Measurements from ENCODE around the gene TXNRD1. TPM values are rescaled to one million over a fixed set of nuclear protein-coding genes. Genes with fewer than 3 reads are reported as not detected.

Gene TXNRD1
- total RNA-seq, 1 donor from 2014 or later = 176 TPM

DNA sequence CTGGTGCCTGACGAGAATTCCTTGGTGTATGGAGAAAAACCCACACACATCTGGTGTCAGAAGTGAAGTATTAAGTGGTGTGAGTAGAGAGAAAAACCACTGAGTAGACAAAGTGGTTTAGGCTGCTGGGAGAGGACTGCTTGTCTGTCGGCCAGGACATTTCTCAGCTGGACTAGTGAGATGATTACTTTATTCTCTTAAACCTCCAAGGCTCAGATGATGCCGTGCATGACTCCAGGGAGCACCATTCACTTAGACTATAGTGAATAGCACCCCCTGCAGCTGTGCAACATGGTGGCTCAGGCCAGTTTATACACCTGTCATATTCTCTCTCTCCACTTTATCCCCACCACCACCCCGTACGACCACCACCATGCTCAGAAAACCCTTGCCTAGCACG, 49.1 kb upstream of the TXNRD1 start:
- Histone ChIP-seq H3K9ac (ENCODE audit: low read length) (no peak overlapping the region), H3K27me3 (ENCODE audit: insufficient read depth, low read length) (no peaks in the 10 kb centered on the region), H3K4me2 (ENCODE audit: low read length) (no peak overlapping the region), H3K4me1 (ENCODE audit: insufficient read depth, low read length) (no peaks in the 10 kb centered on the region), H3K36me3 (ENCODE audit: insufficient read depth, low read length) (no peaks in the 10 kb centered on the region), H3K27ac (ENCODE audit: low read depth, low read length) (no peak overlapping the region), H3K4me3 (ENCODE audit: insufficient read depth, low read depth, low read length) (no peak overlapping the region), H2AFZ (ENCODE audit: low read depth, low read length) (no peak overlapping the region), H3K9me3 (ENCODE audit: insufficient read depth, low read depth, low read length) (no peaks in the 10 kb centered on the region), H4K20me1 (ENCODE audit: insufficient read depth, low read length) (no peaks in the 10 kb centered on the region), H3K79me2 (ENCODE audit: insufficient read depth, low read length) (no peaks in the 10 kb centered on the region)
- no peak overlapping the region for H3K4me3 Mint-ChIP-seq (ENCODE audit: unreplicated experiment)
- peak; percentile 77 for DNase-seq (ENCODE audit: low read depth)
- TF ChIP-seq EZH2 (IDR thresholded peaks at IDR 0.05; ENCODE audit: insufficient read depth, low read length) = no peak
- TF ChIP-seq, protein P1, sequence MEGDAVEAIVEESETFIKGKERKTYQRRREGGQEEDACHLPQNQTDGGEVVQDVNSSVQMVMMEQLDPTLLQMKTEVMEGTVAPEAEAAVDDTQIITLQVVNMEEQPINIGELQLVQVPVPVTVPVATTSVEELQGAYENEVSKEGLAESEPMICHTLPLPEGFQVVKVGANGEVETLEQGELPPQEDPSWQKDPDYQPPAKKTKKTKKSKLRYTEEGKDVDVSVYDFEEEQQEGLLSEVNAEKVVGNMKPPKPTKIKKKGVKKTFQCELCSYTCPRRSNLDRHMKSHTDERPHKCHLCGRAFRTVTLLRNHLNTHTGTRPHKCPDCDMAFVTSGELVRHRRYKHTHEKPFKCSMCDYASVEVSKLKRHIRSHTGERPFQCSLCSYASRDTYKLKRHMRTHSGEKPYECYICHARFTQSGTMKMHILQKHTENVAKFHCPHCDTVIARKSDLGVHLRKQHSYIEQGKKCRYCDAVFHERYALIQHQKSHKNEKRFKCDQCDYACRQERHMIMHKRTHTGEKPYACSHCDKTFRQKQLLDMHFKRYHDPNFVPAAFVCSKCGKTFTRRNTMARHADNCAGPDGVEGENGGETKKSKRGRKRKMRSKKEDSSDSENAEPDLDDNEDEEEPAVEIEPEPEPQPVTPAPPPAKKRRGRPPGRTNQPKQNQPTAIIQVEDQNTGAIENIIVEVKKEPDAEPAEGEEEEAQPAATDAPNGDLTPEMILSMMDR (IDR thresholded peaks at IDR 0.05; ENCODE audit: insufficient read depth, low read depth, low read length) = no peak
- FAIRE-seq = no peak
- H3K27ac Mint-ChIP-seq (ENCODE audit: unreplicated experiment) = no peak overlapping the region
- H3K27me3 Mint-ChIP-seq (ENCODE audit: low read depth, unreplicated experiment) = no peaks in the 10 kb centered on the region
- H3K36me3 Mint-ChIP-seq (ENCODE audit: low read depth, unreplicated experiment) = no peaks in the 10 kb centered on the region
- H3K4me1 Mint-ChIP-seq (ENCODE audit: low read depth, unreplicated experiment) = no peaks in the 10 kb centered on the region
- H3K9me3 Mint-ChIP-seq (ENCODE audit: unreplicated experiment) = no peaks in the 10 kb centered on the region

DNA sequence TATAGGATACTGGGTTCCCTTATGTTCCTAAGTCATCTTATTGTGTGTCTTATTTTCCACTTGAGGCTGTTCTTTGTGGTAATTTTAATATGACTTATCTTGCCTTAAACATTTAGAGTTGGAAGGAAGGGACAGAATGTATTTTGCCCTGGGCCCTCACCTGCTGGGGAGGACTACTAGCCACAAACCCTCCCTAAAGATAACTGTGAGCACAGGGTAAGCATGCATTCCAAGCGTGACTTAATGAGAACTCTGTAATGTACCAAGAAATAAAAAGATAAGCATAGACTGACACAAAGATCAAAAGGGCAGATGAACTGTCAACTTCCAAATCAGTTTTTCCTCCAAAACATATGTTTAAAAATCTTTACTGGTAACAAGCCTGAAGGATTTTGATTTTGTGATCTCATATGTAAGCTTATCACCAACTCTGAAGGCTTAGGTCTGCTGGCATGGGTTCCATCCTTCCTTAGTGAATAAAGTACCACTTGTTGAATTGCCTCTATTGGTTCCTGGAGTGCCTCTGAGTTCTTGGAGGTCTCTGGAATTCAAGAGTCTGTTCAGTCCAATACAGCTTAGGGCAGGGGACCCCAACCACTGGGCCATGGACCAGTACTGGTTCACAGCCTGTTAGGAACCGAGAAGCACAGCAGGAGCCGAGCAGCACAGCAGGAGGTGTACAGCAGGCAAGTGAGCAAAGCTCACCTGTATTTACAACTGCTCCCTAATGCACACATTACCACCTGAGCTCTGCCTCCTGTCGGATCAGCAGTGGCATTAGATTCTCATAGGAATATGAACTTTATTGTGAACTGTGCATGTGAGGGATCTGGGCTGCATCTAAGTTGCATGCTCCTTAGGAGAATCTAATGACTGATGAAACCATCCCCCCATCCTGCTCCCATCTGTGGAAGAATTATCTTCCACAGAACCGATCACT, 47.8 kb upstream of the TXNRD1 start:
- Histone ChIP-seq H3K4me2 (ENCODE audit: low read length) (no peak overlapping the region), H3K9me3 (ENCODE audit: insufficient read depth, low read depth, low read length) (no peaks in the 10 kb centered on the region), H3K27ac (ENCODE audit: low read depth, low read length) (no peak overlapping the region), H3K79me2 (ENCODE audit: insufficient read depth, low read length) (no peaks in the 10 kb centered on the region), H2AFZ (ENCODE audit: low read depth, low read length) (no peak overlapping the region), H4K20me1 (ENCODE audit: insufficient read depth, low read length) (no peaks in the 10 kb centered on the region), H3K27me3 (ENCODE audit: insufficient read depth, low read length) (no peaks in the 10 kb centered on the region), H3K9ac (ENCODE audit: low read length) (no peak overlapping the region), H3K4me1 (ENCODE audit: insufficient read depth, low read length) (no peaks in the 10 kb centered on the region), H3K4me3 (ENCODE audit: insufficient read depth, low read depth, low read length) (no peak overlapping the region), H3K36me3 (ENCODE audit: insufficient read depth, low read length) (no peaks in the 10 kb centered on the region)
- Mint-ChIP-seq H3K27ac (ENCODE audit: unreplicated experiment) (no peak overlapping the region), H3K27me3 (ENCODE audit: low read depth, unreplicated experiment) (no peaks in the 10 kb centered on the region), H3K9me3 (ENCODE audit: unreplicated experiment) (no peaks in the 10 kb centered on the region), H3K4me3 (ENCODE audit: unreplicated experiment) (no peak overlapping the region), H3K36me3 (ENCODE audit: low read depth, unreplicated experiment) (no peaks in the 10 kb centered on the region), H3K4me1 (ENCODE audit: low read depth, unreplicated experiment) (no peaks in the 10 kb centered on the region)
- FAIRE-seq (no peak), DNase-seq (ENCODE audit: low read depth) (no peak)
- TF ChIP-seq EZH2 (IDR thresholded peaks at IDR 0.05; ENCODE audit: insufficient read depth, low read length) = no peak
- TF ChIP-seq, protein P1 (IDR thresholded peaks at IDR 0.05; ENCODE audit: insufficient read depth, low read depth, low read length) = no peak

DNA sequence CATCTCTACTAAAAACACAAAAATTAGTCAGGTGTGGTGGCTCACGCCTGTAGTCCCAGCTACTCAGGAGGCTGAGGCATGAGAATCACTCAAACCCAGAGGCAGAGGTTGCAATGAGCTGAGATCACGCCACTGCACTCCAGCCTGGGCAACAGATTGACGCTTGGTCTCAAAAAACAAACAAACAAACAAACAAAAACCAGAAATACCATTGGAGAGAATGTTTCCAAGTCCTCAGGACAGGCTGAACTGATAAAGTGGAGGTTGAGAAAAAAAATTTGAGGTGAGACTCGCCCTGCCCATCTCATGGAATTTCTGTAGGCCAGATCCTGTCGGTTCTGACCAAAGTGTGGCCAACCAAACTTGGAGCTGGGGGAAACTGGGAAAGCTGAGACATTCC, 47.0 kb upstream of the TXNRD1 start:
- TF ChIP-seq, protein P1 (IDR thresholded peaks at IDR 0.05; ENCODE audit: insufficient read depth, low read depth, low read length) = no peak
- no peak for TF ChIP-seq EZH2 (IDR thresholded peaks at IDR 0.05; ENCODE audit: insufficient read depth, low read length)
- Histone ChIP-seq H3K4me2 (ENCODE audit: low read length) (no peak overlapping the region), H3K27ac (ENCODE audit: low read depth, low read length) (no peak overlapping the region), H3K9me3 (ENCODE audit: insufficient read depth, low read depth, low read length) (no peaks in the 10 kb centered on the region), H3K4me3 (ENCODE audit: insufficient read depth, low read depth, low read length) (no peak overlapping the region), H4K20me1 (ENCODE audit: insufficient read depth, low read length) (no peaks in the 10 kb centered on the region), H3K79me2 (ENCODE audit: insufficient read depth, low read length) (no peaks in the 10 kb centered on the region), H3K4me1 (ENCODE audit: insufficient read depth, low read length) (no peaks in the 10 kb centered on the region), H3K9ac (ENCODE audit: low read length) (no peak overlapping the region), H3K27me3 (ENCODE audit: insufficient read depth, low read length) (no peaks in the 10 kb centered on the region), H3K36me3 (ENCODE audit: insufficient read depth, low read length) (no peaks in the 10 kb centered on the region), H2AFZ (ENCODE audit: low read depth, low read length) (no peak overlapping the region)
- Mint-ChIP-seq H3K9me3 (ENCODE audit: unreplicated experiment) (no peaks in the 10 kb centered on the region), H3K4me1 (ENCODE audit: low read depth, unreplicated experiment) (no peaks in the 10 kb centered on the region), H3K27ac (ENCODE audit: unreplicated experiment) (no peak overlapping the region), H3K27me3 (ENCODE audit: low read depth, unreplicated experiment) (no peaks in the 10 kb centered on the region), H3K36me3 (ENCODE audit: low read depth, unreplicated experiment) (no peaks in the 10 kb centered on the region), H3K4me3 (ENCODE audit: unreplicated experiment) (no peak overlapping the region)
- FAIRE-seq = no peak
- no peak for DNase-seq (ENCODE audit: low read depth)

All from astrocyte (in vitro differentiated cells and primary cell).